Transverse colon (tissue), 4 donors: ENCODE results near the gene DNAJB8. TPM values are rescaled to one million over a fixed set of nuclear protein-coding genes. Genes with fewer than 3 reads are reported as not detected.

Experiments
- DNase-seq: peaks from one replicate; pipeline ENCODE4 v3.0.0-alpha.2; 2019
- H3K27ac ChIP-seq, 4 donors: fragments of 200-600 bp; sonication (generic); 2 replicates each; pipeline ENCODE4 v1.5.1; 2016 to 2018; ENCODE audit warnings: inconsistent platforms in 4 of 4
- H3K27me3 ChIP-seq: fragments of 200-600 bp; sonication (generic); 2 replicates; pipeline ENCODE4 v1.5.1; 2017; ENCODE audit warnings: inconsistent platforms
- H3K36me3 ChIP-seq, 4 donors: fragments of 200-600 bp; sonication (generic); 2 replicates each; pipeline ENCODE4 v1.5.1; 2017 to 2019; ENCODE audit warnings: inconsistent platforms in 4 of 4
- H3K4me1 ChIP-seq, 4 donors: fragments of 200-600 bp; sonication (generic); 2 replicates each; pipeline ENCODE4 v1.5.1; 2017 to 2020; ENCODE audit warnings: inconsistent platforms in 4 of 4
- H3K4me3 ChIP-seq, 4 donors: fragments of 200-600 bp; sonication (generic); 1 replicate in 1 of 4; 2 replicates in 3 of 4; pipeline versions ENCODE4 v1.5.1 to v1.6.1; 2017 to 2019; ENCODE audit warnings: inconsistent platforms in 4 of 4
- H3K9me3 ChIP-seq, 2 donors: fragments of 200-600 bp; sonication (generic); 2 replicates each; pipeline ENCODE4 v1.5.1; 2017 to 2019; ENCODE audit warnings: inconsistent platforms in 2 of 2
- EP300 ChIP-seq: sonication (generic); formaldehyde crosslinking; IDR thresholded peaks from one replicate; pipeline ENCODE4 v1.6.1; 2017; ENCODE audit warnings: antibody characterized with exemption, low read depth
- POLR2A ChIP-seq: fragments of 450-650 bp; IDR thresholded peaks from one replicate; pipeline ENCODE4 v1.6.1; 2016; ENCODE audit warnings: antibody characterized with exemption, mild to moderate bottlenecking, moderate library complexity
- POLR2AphosphoS5 ChIP-seq, 3 donors: sonication (generic); formaldehyde crosslinking; IDR thresholded peaks; one replicate each; pipeline ENCODE4 v1.6.1; 2016; ENCODE audit warnings: antibody characterized with exemption in 3 of 3
- WGBS, 2 donors: methylation state at CpG; one replicate each; pipeline ENCODE4 v1.1.5; 2018; ENCODE audit warnings: low coverage in 1 of 2; 5-methylcytosine and 5-hydroxymethylcytosine counted together
- in situ Hi-C, 4 donors: fragments of 200-750 bp; cut with MboI; loops; one replicate each; pipeline versions ENCODE4 v1.15.0 to v1.15.1; 2017; ENCODE audit warnings: low sequenced_read_pairs in 3 of 4, low pct_ligation_motif_present in 1 of 4, low pct_unique_long_range_greater_than_20kb in 1 of 4
- intact Hi-C: fragments of 100-400 bp; cut with DNase I; formaldehyde crosslinking; loops from one replicate; pipeline ENCODE4 v1.15.1; 2023; ENCODE audit warnings: low total_unique reads
- total RNA-seq, 4 donors: library from RNA; depleted of rRNA; stranded (reverse); fragments of >200 nt; gene quantifications; one replicate each; pipeline ENCODE4 v1.1.0, GENCODE V29; 2016
- TF ChIP-seq, protein P1 (sequence below), 5 experiments: fragments of 200-600 bp in 3 of 5; fragments of 450-650 bp in 2 of 5; sonication (generic) in 3 of 5; IDR thresholded peaks; 1 replicate in 2 of 5; 2 replicates in 3 of 5; pipeline ENCODE4 v1.5.1; 2016 to 2017; ENCODE audit warnings: antibody characterized with exemption in 5 of 5, inconsistent platforms in 3 of 5, mild to moderate bottlenecking in 2 of 5, moderate library complexity in 1 of 5

Gene DNAJB8
- total RNA-seq, 4 donors from 2014 or later, result not detected

DNA sequence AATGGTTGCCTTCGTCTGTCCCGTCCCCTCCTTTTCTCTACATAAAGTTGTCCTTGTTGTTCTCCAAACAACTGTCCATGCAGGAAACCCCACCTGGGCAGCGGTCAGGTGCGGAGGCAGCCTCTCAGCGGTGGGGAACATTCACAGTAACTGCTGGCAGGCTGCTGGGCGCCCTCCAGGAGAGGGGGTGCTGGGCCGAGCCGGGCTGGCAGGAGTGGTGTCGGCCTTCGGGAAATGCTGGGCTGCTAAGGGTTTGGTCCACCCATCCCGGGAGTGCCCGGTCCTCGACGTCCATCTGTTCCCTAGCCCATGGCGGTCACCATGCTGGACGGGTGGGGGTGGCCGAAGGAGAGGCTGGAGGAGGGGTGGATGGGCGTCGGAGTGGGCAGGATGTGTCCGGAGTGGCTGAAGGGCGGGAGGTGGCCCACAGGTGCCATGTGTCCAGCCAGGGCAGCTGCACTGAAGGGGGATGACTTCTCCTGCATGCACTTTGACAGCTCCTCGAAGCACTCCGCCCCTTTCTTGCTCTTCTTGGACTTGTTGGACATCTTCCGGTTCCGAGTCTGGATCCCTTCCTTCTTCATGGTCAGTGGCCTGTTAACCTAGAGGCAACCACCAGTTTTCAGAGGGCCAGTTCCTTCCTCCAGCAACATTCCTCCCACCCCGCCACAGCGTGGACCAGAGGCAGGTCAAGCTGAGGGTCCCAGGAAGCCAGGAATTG lies 14.2 kb upstream of the DNAJB8 start:
- H3K27me3 ChIP-seq, result peaks cover 95% of the 10 kb centered on the region

GRCh38 chr3:128480278-128480677 lies 13.6 kb upstream of the DNAJB8 start:
- TF ChIP-seq, protein P1, sequence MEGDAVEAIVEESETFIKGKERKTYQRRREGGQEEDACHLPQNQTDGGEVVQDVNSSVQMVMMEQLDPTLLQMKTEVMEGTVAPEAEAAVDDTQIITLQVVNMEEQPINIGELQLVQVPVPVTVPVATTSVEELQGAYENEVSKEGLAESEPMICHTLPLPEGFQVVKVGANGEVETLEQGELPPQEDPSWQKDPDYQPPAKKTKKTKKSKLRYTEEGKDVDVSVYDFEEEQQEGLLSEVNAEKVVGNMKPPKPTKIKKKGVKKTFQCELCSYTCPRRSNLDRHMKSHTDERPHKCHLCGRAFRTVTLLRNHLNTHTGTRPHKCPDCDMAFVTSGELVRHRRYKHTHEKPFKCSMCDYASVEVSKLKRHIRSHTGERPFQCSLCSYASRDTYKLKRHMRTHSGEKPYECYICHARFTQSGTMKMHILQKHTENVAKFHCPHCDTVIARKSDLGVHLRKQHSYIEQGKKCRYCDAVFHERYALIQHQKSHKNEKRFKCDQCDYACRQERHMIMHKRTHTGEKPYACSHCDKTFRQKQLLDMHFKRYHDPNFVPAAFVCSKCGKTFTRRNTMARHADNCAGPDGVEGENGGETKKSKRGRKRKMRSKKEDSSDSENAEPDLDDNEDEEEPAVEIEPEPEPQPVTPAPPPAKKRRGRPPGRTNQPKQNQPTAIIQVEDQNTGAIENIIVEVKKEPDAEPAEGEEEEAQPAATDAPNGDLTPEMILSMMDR (IDR thresholded peaks at IDR 0.05), result no peak
- TF ChIP-seq POLR2AphosphoS5 (IDR thresholded peaks at IDR 0.05) (no peak), POLR2A (no peak), EP300 (no peak)
- Histone ChIP-seq H3K4me1 (peaks cover 0 to 4% (median 2%) of the 10 kb centered on the region in 4 donors), H3K9me3 (no peaks in the 10 kb centered on the region), H3K36me3 (no peaks in the 10 kb centered on the region), H3K4me3 (no peak overlapping the region), H3K27ac (peak overlapping the region in 1 of 4 donors; percentile 12), H3K27me3 (peaks cover 89% of the 10 kb centered on the region)
- DNase-seq, result no peak
- in situ Hi-C loops, result loop anchor here in 2 of 4 donors (25.0 kb wide), 2 partner anchors 318 to 393 kb away; partner anchors contain the start of gene EEFSEC (in 1 of the 2)
- intact Hi-C loops, result no loop called here
- WGBS, 2 donors, result 66 to 70% methylated on average over 2 to 11 of the region's 11 CpGs

More for the DNA sequence above, 14.2 kb upstream of the DNAJB8 start:
- TF ChIP-seq POLR2AphosphoS5 (IDR thresholded peaks at IDR 0.05), result no peak
- TF ChIP-seq POLR2A, result no peak
- in situ Hi-C loops, result loop anchor here in 2 of 4 donors (25.0 kb wide), 2 partner anchors 319 to 394 kb away; partner anchors contain the start of gene EEFSEC (in 1 of the 2)
- Histone ChIP-seq H3K27ac (peak overlapping the region in 1 of 4 donors; percentile 12), H3K4me1 (peaks cover 0 to 4% (median 2%) of the 10 kb centered on the region in 4 donors), H3K4me3 (no peak overlapping the region), H3K9me3 (no peaks in the 10 kb centered on the region), H3K36me3 (no peaks in the 10 kb centered on the region)
- 25 to 65% methylated on average over 2 to 27 of the region's 27 CpGs for WGBS, 2 donors
- no peak for DNase-seq
- intact Hi-C loops, result no loop called here

DNA sequence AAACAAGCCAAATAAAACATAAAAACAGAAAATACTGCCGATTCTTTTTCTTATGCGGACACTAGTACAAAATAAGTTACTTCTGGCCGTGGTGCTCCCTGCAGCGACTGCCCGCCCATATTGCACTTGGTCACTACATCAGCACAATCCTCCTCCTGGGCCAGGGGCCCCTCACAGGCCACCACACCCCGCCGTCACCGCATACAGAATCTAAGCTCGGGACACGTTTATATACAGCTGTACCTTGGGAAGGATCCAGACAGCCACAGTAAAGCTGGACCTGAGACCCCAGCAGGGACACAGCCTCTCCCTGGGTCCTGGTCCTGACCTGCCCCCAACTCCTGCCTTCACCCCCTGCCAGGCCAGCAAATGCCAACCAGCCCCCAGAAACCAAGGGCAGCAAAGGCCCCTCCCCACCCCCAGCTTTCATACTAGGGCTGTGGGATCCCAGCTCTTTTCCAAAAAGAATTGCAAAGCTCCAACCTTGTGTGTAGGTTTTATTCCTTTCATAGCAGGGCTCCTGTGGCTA lies 12.9 kb upstream of the DNAJB8 start:
- Histone ChIP-seq H3K36me3 (no peaks in the 10 kb centered on the region), H3K4me1 (peaks cover 0 to 4% (median 2%) of the 10 kb centered on the region in 4 donors), H3K27ac (no peak overlapping the region), H3K9me3 (no peaks in the 10 kb centered on the region), H3K4me3 (no peak overlapping the region), H3K27me3 (peaks cover 83% of the 10 kb centered on the region)
- TF ChIP-seq POLR2A, result no peak
- 68 to 69% methylated on average over 7 to 10 of the region's 10 CpGs for WGBS, 2 donors
- in situ Hi-C loops (loop anchor here in 2 of 4 donors (25.0 kb wide), 2 partner anchors 317 to 392 kb away; partner anchors contain the start of gene EEFSEC (in 1 of the 2)), intact Hi-C loops (no loop called here)
- DNase-seq, result no peak

- no peaks in the 10 kb centered on the region for H3K9me3 ChIP-seq
- 66 to 100% methylated on average over 2 to 11 of the region's 11 CpGs for WGBS, 2 donors
- peaks cover 83% of the 10 kb centered on the region for H3K27me3 ChIP-seq
- TF ChIP-seq POLR2AphosphoS5 (IDR thresholded peaks at IDR 0.05) (no peak), POLR2A (no peak), EP300 (no peak)
- TF ChIP-seq, protein P1 (IDR thresholded peaks at IDR 0.05), result no peak
- no peak overlapping the region for H3K4me3 ChIP-seq
- DNase-seq, result no peak
- no peak overlapping the region for H3K27ac ChIP-seq
- H3K36me3 ChIP-seq, result no peaks in the 10 kb centered on the region
- intact Hi-C loops, result no loop called here
- peaks cover 0 to 4% (median 2%) of the 10 kb centered on the region in 4 donors for H3K4me1 ChIP-seq
- in situ Hi-C loops, result loop anchor here in 2 of 4 donors (25.0 kb wide), 2 partner anchors 317 to 392 kb away; partner anchors contain the start of gene EEFSEC (in 1 of the 2)
Observed at GRCh38 chr3:128478576-128479506, 12.2 kb upstream of the DNAJB8 start.
